TTC549 (cell line): ENCODE measurements around the gene FZD2.

Experiments used
- FAIRE-seq: peaks from 2 replicates; lab custom pipeline; 2012; peaks lifted over from hg19 to GRCh38; lab: Jason Lieb, UNC

FZD2 gene

DNA sequence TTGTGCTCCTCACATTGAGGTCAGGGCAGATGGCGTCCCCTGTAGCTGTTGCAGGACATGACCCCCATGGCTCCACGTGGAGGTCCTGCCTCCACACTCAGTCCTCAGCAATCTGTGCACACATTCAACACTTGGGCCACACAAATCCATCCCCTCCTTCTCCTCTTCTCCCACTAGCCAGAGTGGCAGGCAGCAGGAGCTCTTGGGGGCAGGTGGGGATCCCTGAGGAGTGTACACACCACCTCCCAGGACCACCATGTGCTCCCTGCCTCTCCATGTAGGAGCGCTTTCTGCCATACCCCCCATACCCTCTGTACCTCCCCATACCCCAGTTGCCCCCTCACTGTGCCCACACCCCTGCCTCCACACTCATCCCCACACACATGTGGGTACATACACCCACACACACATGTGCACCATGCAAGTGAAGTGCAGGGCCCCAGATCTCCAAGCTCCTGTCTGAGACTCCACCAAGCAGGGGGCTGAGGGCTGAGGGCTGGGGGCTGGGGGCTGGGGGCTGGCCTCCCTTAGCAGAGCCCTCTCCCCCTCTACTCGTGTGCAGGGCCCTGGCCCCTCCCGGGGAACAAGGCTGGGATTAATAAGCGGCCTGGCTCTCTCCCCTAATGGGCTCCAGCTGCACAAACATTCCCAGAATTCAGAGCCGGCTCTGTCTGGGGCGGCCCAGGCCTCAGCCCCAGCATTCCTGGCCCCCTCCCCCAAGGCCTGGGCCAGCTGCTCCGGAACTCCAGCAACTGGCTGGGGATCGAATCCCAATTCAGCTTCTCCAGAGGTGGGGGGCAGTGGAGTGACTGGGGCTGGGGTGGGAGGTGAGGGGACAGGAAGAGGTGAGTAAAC lies 50.8 kb downstream of the FZD2 start:
- no peak for FAIRE-seq

DNA sequence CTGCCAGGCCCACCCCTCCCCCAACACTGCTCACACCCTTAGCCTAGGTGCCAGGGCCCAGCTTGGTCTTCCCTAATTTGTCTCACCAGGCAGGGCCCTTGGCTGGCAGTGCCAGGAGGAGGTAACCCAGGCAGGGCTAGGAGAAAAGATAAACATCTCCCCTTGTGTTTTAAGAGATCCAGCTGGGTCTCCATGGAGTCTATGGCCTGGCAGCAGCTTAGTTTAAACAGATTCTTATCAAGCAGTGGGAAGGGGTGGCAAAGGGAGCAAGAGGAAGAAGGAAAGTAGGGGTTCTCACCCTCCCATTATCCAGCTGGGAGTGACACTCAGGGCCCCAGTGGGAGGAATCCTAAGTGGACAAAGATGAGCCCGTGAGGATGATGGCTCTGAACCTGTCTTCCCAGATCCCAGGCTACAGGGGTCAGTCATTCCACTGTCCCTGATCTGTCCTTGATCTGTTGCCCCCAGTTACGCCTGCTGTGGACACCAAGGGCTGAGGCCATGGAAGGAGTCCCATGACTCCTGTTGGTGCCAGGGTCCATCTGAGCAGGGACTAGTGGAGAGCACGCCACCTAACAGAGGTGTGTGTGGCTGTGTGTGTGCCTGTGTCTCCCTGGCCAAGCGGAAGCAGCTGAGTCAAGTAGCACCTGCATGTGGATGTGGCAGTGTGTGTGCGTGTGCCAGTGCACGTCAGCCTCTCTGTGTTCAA lies 51.6 kb downstream of the FZD2 start:
- no peak for FAIRE-seq

DNA sequence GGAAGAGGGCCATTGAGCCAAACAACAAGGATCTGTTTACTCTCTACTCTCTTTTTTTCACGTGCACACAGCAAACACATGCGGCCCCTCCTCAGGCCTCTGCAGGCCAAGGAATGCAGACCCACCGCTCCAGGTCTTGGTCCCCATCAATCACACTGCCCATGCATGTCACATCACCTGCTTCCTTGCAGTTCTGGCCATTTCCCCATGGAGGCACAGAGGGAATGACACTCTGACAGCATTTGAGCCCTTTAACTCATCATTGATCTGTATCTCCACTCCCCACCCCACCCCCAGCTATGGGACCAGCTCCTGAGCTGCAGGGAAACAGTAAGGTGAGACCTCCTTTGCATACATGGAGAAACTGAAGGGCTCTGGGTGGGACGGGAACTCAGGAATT lies 53.0 kb downstream of the FZD2 start:
- no peak for FAIRE-seq
